CD14-positive monocyte (primary cell): ENCODE measurements around the gene MEAF6. TPM values are rescaled to one million over a fixed set of nuclear protein-coding genes. Genes with fewer than 3 reads are reported as not detected.

ENCODE experiments used
- DNase-seq, 3 donors: peaks; one replicate each; pipeline ENCODE4 v3.0.0-alpha.2; 2011 to 2022
- H2AFZ ChIP-seq: 2 replicates; pipeline ENCODE4 v1.6.0; 2012; ENCODE audit warnings: mild to moderate bottlenecking, low read depth, low read length, inconsistent platforms; ENCODE audit not compliant: insufficient read depth, poor library complexity, severe bottlenecking
- H3K27ac ChIP-seq, 2 donors: 1 replicate in 1 of 2; 2 replicates in 1 of 2; pipeline ENCODE4 v1.5.1; 2012 to 2013; ENCODE audit warnings: low read length in 2 of 2, control low read depth in 1 of 2, inconsistent platforms in 1 of 2, low read depth in 1 of 2, mild to moderate bottlenecking in 1 of 2
- H3K27me3 ChIP-seq, 2 donors: one replicate each; pipeline versions ENCODE4 v1.6.0 to v1.6.1; 2011 to 2013; ENCODE audit warnings: low read length in 2 of 2; ENCODE audit not compliant: control insufficient read depth in 2 of 2, insufficient read depth in 2 of 2
- H3K36me3 ChIP-seq, 2 donors: replicated peaks in 1 of 2; 1 replicate in 1 of 2; 2 replicates in 1 of 2; pipeline versions ENCODE4 v1.5.1 to v1.6.1; 2012 to 2013; ENCODE audit warnings: low read length in 2 of 2, control low read depth in 1 of 2, inconsistent platforms in 1 of 2, mild to moderate bottlenecking in 1 of 2; ENCODE audit not compliant: insufficient read depth in 2 of 2, control insufficient read depth in 1 of 2
- H3K4me1 ChIP-seq, 2 donors: 1 replicate in 1 of 2; 2 replicates in 1 of 2; pipeline versions ENCODE4 v1.5.1 to v1.6.1; 2012 to 2013; ENCODE audit warnings: low read length in 2 of 2, control low read depth in 1 of 2, inconsistent platforms in 1 of 2, mild to moderate bottlenecking in 1 of 2, moderate library complexity in 1 of 2; ENCODE audit not compliant: insufficient read depth in 2 of 2, control insufficient read depth in 1 of 2
- H3K4me2 ChIP-seq: replicated peaks from 2 replicates; pipeline ENCODE3; 2012; ENCODE audit warnings: low read length, moderate library complexity, mild to moderate bottlenecking; ENCODE audit not compliant: poor library complexity, severe bottlenecking; ENCODE audit errors: extremely low read depth
- H3K4me3 ChIP-seq, 3 experiments: fragments of 200-600 bp in 1 of 3; sonication (generic) in 1 of 3; replicated peaks in 1 of 3; 1 replicate in 2 of 3; 2 replicates in 1 of 3; pipeline ENCODE4 v1.5.1; 2011 to 2013; ENCODE audit warnings: low read length in 3 of 3, mild to moderate bottlenecking in 3 of 3, control low read depth in 2 of 3, low read depth in 2 of 3, inconsistent platforms in 1 of 3, moderate library complexity in 1 of 3
- H3K79me2 ChIP-seq: 2 replicates; pipeline ENCODE4 v1.6.0; 2012; ENCODE audit warnings: mild to moderate bottlenecking, control low read depth, inconsistent platforms, low read length, moderate library complexity; ENCODE audit not compliant: insufficient read depth
- H3K9ac ChIP-seq: 2 replicates; pipeline ENCODE4 v1.6.0; 2017; ENCODE audit warnings: low read length, mild to moderate bottlenecking; ENCODE audit not compliant: insufficient read depth, poor library complexity, severe bottlenecking
- H3K9me3 ChIP-seq, 2 donors: replicated peaks in 1 of 2; 1 replicate in 1 of 2; 2 replicates in 1 of 2; pipeline versions ENCODE4 v1.5.1 to v1.6.1; 2012 to 2013; ENCODE audit warnings: low read length in 2 of 2, control low read depth in 1 of 2; ENCODE audit not compliant: control insufficient read depth in 1 of 2, insufficient read depth in 1 of 2
- H4K20me1 ChIP-seq: 2 replicates; pipeline ENCODE4 v1.6.0; 2012; ENCODE audit warnings: mild to moderate bottlenecking, low read length, control low read depth, moderate library complexity; ENCODE audit not compliant: insufficient read depth
- H3K27ac Mint-ChIP-seq, 7 donors: one replicate each; pipeline ENCODE4 v1.8.0; 2020; ENCODE audit warnings: mild to moderate bottlenecking in 7 of 7, mixed read lengths in 7 of 7, moderate library complexity in 6 of 7, inconsistent platforms in 2 of 7
- H3K27me3 Mint-ChIP-seq, 3 donors: one replicate each; pipeline ENCODE4 v1.8.0; 2021 to 2022; ENCODE audit warnings: low read depth in 3 of 3, mild to moderate bottlenecking in 3 of 3, mixed read lengths in 3 of 3, moderate library complexity in 3 of 3, inconsistent platforms in 1 of 3
- H3K36me3 Mint-ChIP-seq, 2 donors: one replicate each; pipeline ENCODE4 v1.8.0; 2020; ENCODE audit warnings: mixed read lengths in 2 of 2, inconsistent platforms in 1 of 2, mild to moderate bottlenecking in 1 of 2
- H3K4me1 Mint-ChIP-seq: one replicate; pipeline ENCODE4 v1.8.0; 2020; ENCODE audit warnings: mild to moderate bottlenecking, mixed read lengths
- H3K4me3 Mint-ChIP-seq, 2 donors: one replicate each; pipeline ENCODE4 v1.8.0; 2020; ENCODE audit warnings: mild to moderate bottlenecking in 2 of 2, mixed read lengths in 2 of 2, moderate library complexity in 1 of 2
- H3K9me3 Mint-ChIP-seq, 7 donors: one replicate each; pipeline ENCODE4 v1.8.0; 2020 to 2022; ENCODE audit warnings: mixed read lengths in 7 of 7, mild to moderate bottlenecking in 6 of 7, moderate library complexity in 6 of 7, inconsistent platforms in 2 of 7
- CTCF ChIP-seq: fragments of 200-600 bp; IDR thresholded peaks from one replicate; pipeline ENCODE4 v1.8.0; 2022; ENCODE audit warnings: antibody characterized with exemption, mild to moderate bottlenecking
- WGBS: methylation state at CpG from one replicate; pipeline ENCODE4 v1.1.5; 2013; ENCODE audit warnings: missing lambda C conversion rate; ENCODE audit not compliant: insufficient coverage; 5-methylcytosine and 5-hydroxymethylcytosine counted together
- intact Hi-C, 2 donors: fragments of 100-400 bp; cut with micrococcal nuclease; formaldehyde crosslinking; loops; one replicate each; pipeline versions ENCODE4 v1.15.0 to v1.15.1; 2023
- polyA plus RNA-seq, 3 donors: library from polyadenylated mRNA; depleted of rRNA in 1 of 3; unstranded in 2 of 3; stranded (reverse) in 1 of 3; fragments of 300-500 nt in 2 of 3; fragments of >200 nt in 1 of 3; fragmentation: Illumina TruSeq in 2 of 3; gene quantifications; 1 replicate in 2 of 3; 2 replicates in 1 of 3; pipeline ENCODE4 v1.2.3, GENCODE V29; 2012 to 2021

MEAF6 gene
- polyA plus RNA-seq, 3 donors: 56.7 to 99.8 (median 79.2) TPM

- peak in 1 of 3 donors; percentile 14 for DNase-seq
- peaks cover 24% of the 10 kb centered on the region for H3K4me1 Mint-ChIP-seq
- peaks cover 1 to 2% (median 2%) of the 10 kb centered on the region in 3 donors for H3K27me3 Mint-ChIP-seq
- 9% methylated on average over 19 of the region's 26 CpGs for WGBS
- H3K27ac Mint-ChIP-seq: peak overlapping the region in 6 of 7 donors; percentile 69 to 90 (median 82)
- H3K4me3 ChIP-seq: peak overlapping the region; percentile 57 to 90 (median 83)
- intact Hi-C loops: loop anchor here in 1 of 2 donors (5.0 kb wide), 1 partner anchor 38 kb away; the partner anchor contains the start of gene SNIP1
- H3K4me3 Mint-ChIP-seq: peak overlapping the region; percentile 96 to 98
- peaks cover 18 to 27% of the 10 kb centered on the region in 2 donors for H3K36me3 ChIP-seq
- peaks cover 22% of the 10 kb centered on the region for H3K79me2 ChIP-seq
- peaks cover 27 to 33% of the 10 kb centered on the region in 2 donors for H3K36me3 Mint-ChIP-seq
- peaks cover 6% of the 10 kb centered on the region for H4K20me1 ChIP-seq
- H3K4me1 ChIP-seq: peaks cover 17 to 21% of the 10 kb centered on the region in 2 donors
- H3K27ac ChIP-seq: peak overlapping the region in 1 of 2 donors; percentile 96
- no peaks in the 10 kb centered on the region for H3K27me3 ChIP-seq
- peak overlapping the region; percentile 86 for H3K4me2 ChIP-seq
- H3K9me3 Mint-ChIP-seq: peaks cover 0 to under 1% (median 0%) of the 10 kb centered on the region in 7 donors
- no peaks in the 10 kb centered on the region for H3K9me3 ChIP-seq
- H3K9ac ChIP-seq: peak overlapping the region; percentile 80
- TF ChIP-seq CTCF: no peak
- peak overlapping the region; percentile 95 for H2AFZ ChIP-seq
Measured at GRCh38 chr1:37513795-37514349, 694 bp downstream of the MEAF6 start.

GRCh38 chr1:37509181-37509580 is 5.4 kb downstream of the MEAF6 start:
- H2AFZ ChIP-seq: no peak overlapping the region
- intact Hi-C loops: no loop called here
- peaks cover 47 to 72% of the 10 kb centered on the region in 2 donors for H3K36me3 ChIP-seq
- Mint-ChIP-seq H3K36me3 (peaks cover 59 to 75% of the 10 kb centered on the region in 2 donors), H3K27me3 (peaks cover 0 to 3% (median 2%) of the 10 kb centered on the region in 3 donors), H3K4me3 (no peak overlapping the region), H3K4me1 (peaks cover 17% of the 10 kb centered on the region), H3K27ac (no peak overlapping the region), H3K9me3 (no peaks in the 10 kb centered on the region)
- no peaks in the 10 kb centered on the region for H3K27me3 ChIP-seq
- peaks cover 11% of the 10 kb centered on the region for H4K20me1 ChIP-seq
- no peak overlapping the region for H3K27ac ChIP-seq
- H3K4me2 ChIP-seq: no peak overlapping the region
- TF ChIP-seq CTCF: no peak
- no peak overlapping the region for H3K9ac ChIP-seq
- H3K4me1 ChIP-seq: peaks cover 10 to 11% of the 10 kb centered on the region in 2 donors
- peaks cover 18% of the 10 kb centered on the region for H3K79me2 ChIP-seq
- 79% methylated on average over 4 of the region's 4 CpGs for WGBS
- H3K4me3 ChIP-seq: no peak overlapping the region
- H3K9me3 ChIP-seq: no peaks in the 10 kb centered on the region
- no peak for DNase-seq
